GM12873 (cell line): ENCODE data around the gene COG3.

Experiments used
- TF ChIP-seq, protein P1 (sequence below): IDR thresholded peaks from 2 replicates; pipeline ENCODE4 v1.5.1; 2012; ENCODE audit warnings: low read depth, mild to moderate bottlenecking, moderate library complexity, low read length, control low read depth; ENCODE audit not compliant: insufficient read depth; ENCODE audit errors: missing control alignments

COG3 gene

DNA sequence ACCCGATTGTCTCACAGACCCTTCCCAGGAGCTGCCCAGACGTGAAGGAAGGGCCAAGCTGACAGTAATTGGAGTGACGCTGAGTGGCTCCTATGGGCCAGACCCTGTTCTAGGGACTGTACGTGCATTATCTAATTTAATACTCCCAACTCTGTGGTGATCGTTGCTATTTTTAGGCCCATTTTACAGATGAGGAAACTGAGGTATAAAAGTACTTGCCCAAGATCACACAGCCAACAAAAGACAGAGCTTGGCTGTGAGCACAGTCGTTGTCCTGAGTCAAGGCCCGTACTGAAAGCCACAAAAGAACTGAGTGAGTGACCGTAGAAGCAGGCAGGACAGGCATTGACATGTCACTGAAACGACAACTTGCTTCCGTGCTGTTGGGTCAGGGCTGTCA, 76.1 kb downstream of the COG3 start:
- TF ChIP-seq, protein P1, sequence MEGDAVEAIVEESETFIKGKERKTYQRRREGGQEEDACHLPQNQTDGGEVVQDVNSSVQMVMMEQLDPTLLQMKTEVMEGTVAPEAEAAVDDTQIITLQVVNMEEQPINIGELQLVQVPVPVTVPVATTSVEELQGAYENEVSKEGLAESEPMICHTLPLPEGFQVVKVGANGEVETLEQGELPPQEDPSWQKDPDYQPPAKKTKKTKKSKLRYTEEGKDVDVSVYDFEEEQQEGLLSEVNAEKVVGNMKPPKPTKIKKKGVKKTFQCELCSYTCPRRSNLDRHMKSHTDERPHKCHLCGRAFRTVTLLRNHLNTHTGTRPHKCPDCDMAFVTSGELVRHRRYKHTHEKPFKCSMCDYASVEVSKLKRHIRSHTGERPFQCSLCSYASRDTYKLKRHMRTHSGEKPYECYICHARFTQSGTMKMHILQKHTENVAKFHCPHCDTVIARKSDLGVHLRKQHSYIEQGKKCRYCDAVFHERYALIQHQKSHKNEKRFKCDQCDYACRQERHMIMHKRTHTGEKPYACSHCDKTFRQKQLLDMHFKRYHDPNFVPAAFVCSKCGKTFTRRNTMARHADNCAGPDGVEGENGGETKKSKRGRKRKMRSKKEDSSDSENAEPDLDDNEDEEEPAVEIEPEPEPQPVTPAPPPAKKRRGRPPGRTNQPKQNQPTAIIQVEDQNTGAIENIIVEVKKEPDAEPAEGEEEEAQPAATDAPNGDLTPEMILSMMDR = no peak

GRCh38 chr13:45541806-45542205, 77.1 kb downstream of the COG3 start:
- TF ChIP-seq, protein P1 = no peak

GRCh38 chr13:45542391-45542790, 77.7 kb downstream of the COG3 start:
- TF ChIP-seq, protein P1 = no peak

DNA sequence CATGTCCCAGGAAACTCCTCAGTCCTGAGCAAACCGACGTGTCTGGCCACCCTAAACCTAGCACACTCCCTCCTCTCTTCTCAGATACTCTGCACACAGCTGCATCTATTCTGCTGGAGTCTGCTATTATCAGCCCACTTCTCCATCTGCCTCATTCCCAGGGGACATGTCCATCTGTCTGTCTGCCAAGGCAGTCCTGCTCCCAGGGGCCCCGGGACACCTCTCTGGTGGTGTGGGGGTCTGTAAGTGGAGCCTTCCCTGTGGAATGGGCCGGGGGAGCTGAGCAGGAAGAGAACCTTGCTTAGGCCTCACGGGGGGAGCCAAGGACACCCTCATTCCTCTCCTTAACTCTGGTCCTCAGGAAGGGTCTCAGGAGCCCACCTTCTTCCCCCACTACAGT, 78.1 kb downstream of the COG3 start:
- TF ChIP-seq, protein P1 = no peak

GRCh38 chr13:45544520-45544919, 79.8 kb downstream of the COG3 start:
- TF ChIP-seq, protein P1 = peak; percentile 23

- TF ChIP-seq, protein P1 = no peak
Measured at GRCh38 chr13:45545686-45546409, 81.1 kb downstream of the COG3 start.

GRCh38 chr13:45546410-45546765, 81.6 kb downstream of the COG3 start:
- TF ChIP-seq, protein P1 = no peak
